GM19099 (cell line): ENCODE data around the gene RUNX2.

ENCODE experiments used
- POLR2A ChIP-seq: IDR thresholded peaks from 3 replicates; pipeline ENCODE4 v1.6.1; 2011; ENCODE audit warnings: low read depth; ENCODE audit not compliant: insufficient read length; ENCODE audit errors: extremely low read depth

RUNX2 gene

GRCh38 chr6:45448417-45449389 lies 120.6 kb downstream of the RUNX2 start:
- no peak for TF ChIP-seq POLR2A

DNA sequence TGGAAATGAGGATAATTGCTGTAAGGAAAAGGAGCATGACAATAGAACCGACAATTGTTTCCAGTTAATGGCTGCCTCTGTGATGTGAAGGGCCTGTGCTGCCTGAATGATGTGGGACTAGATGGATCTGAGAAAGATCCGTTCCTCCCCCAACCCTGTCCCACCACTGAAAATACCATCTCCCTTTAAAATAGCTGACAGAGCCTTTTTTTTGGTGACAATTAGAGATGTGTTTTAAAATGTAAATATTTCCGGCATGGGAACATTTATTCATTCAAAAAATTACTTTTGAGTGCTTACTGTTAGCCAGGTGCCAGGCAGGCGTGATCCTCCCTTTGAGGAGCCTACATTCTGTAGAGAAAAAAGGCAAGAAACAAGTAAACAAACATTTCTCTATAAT lies 122.0 kb downstream of the RUNX2 start:
- no peak for TF ChIP-seq POLR2A

- no peak for TF ChIP-seq POLR2A
These were observed 122.7 kb downstream of the RUNX2 start for GRCh38 chr6:45450831-45451230.

DNA sequence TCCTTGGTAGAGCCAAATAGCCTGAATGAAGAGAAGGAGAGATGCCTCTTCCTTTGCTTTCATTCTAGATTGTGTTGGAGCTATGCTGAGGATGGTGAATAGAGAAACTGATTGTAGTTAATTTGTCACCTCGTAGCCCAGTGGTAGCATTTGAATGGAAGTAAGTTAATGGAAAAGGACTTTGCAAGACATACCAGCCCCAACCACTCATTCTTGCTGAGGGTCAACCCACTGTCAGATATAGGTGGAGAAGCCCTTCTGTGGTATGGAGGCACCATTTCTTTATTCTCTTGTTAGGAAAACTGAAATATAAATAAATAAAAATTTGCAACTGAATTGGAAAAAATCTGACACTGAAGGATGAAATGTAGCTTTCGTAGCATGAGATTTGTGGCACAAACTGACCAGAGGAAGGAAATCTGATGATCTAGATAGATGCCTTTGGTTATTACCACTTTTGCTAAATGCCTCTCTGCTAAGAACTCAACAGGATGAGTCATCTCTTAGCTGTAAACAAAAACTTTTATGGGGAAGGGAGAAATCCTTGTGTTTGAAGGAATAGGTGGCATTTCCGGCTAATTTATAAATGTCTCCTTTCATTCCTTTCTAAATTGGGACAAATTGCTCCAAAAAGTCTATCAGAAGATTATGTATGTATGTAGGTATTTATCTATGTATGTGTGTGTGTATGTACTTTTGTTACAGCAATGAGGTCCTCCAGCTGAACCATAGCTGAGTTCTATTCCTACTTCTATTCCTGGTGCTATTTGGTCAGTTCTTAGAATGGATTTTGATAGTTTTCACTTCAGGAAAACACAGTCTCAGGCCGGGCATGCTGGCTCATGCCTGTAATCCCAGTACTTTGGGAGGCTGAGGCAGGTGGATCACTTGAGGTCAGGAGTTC lies 126.1 kb downstream of the RUNX2 start:
- no peak for TF ChIP-seq POLR2A

GRCh38 chr6:45455408-45455807 lies 127.3 kb downstream of the RUNX2 start:
- no peak for TF ChIP-seq POLR2A

GRCh38 chr6:45457141-45457540 lies 129.0 kb downstream of the RUNX2 start:
- TF ChIP-seq POLR2A, result no peak

GRCh38 chr6:45458672-45459071 lies 130.5 kb downstream of the RUNX2 start:
- no peak for TF ChIP-seq POLR2A

GRCh38 chr6:45460166-45460565 lies 132.0 kb downstream of the RUNX2 start:
- TF ChIP-seq POLR2A, result no peak

DNA sequence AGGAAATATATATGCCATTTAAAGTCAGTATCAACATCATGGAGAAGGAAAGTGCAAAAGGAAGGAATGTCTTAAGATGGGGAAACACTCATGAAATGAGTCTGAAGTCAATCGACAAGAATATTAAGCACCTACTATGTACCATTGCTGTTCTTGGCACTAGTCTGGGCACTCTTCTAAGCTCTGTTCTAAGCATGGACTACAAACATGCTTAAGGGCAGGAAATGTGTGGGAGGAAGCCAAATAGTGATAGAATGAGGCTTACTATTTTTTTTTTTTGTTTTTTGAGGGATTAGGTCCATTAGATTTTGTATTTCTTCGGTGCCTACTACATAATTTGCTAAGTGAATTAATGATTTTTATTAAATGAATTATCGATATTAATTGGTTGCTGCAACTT lies 133.4 kb downstream of the RUNX2 start:
- TF ChIP-seq POLR2A, result no peak

DNA sequence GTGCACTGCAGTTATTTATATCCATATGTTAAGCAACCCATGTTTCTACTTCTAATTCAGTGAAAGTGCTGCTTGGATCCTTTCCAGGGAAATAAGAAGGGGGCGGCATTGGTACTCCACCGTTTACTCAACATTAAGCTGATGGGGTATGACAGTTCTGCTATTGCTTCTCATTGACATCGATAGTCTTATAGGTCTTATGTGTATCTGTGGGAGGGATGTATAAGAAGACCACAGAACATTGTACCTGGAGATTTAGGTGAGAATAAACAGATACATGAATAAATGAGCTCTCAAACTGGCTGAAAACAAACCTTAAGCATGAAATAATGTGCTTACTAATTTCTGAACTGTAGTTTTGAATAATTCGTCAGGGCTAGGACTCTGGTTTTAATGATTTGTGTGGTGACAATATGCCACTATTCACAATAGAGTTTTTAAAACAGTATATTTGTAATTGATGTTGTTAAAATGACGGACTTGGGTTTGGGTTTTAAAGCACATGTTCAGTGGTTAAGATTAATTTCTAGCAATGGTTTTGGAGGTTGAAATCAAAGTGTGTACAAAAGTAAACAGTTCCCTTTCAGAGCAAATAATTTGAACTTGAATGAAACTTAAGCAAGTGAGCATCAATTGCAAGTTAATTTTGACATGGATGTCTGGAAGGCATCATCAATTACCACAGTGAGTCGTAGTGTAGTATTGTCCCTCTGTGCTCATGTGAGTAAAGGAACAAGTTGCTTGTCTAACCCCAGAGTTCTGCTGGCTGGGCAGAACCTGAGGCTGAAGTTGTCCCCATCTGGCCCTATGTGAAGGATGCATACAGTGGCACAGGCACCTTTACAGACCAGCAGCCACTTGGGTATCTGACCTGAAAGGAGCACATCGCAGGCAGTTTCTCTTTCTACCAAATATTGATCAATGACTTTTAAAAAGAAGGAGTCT lies 134.3 kb downstream of the RUNX2 start:
- TF ChIP-seq POLR2A, result no peak

DNA sequence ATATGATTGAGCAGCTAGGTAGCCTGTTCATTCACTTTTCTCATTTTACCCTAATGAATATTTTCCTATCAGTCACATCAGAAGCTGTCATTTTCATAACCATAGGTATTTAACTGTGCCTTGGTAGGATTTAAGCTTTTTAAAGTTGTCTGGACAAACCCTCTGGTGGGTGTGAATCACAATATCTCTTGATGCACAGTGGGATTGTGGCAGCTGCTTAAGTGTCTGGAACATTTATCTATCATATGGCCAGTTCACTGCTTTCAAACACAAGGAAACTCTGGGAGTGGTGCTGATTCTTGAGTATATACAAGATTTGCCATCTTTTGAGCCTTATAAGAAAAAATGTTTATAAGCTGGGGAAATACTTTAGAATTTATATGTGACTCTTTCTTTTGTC lies 136.6 kb downstream of the RUNX2 start:
- TF ChIP-seq POLR2A, result no peak

GRCh38 chr6:45466686-45467085 lies 138.6 kb downstream of the RUNX2 start:
- no peak for TF ChIP-seq POLR2A

- no peak for TF ChIP-seq POLR2A
These were observed 139.7 kb downstream of the RUNX2 start for GRCh38 chr6:45467853-45468252.

GRCh38 chr6:45469663-45470062 lies 141.5 kb downstream of the RUNX2 start:
- no peak for TF ChIP-seq POLR2A
